Left forelimb (tissue), 1 donor: Measurements from ENCODE around the gene AP2A2.

Experiments
- DNase-seq: peaks from one replicate; pipeline ENCODE4 v3.0.0-alpha.2; 2018; ENCODE audit warnings: low spot score

The AP2A2 gene

GRCh38 chr11:1059759-1060158, 134.1 kb downstream of the AP2A2 start:
- DNase-seq = no peak

DNA sequence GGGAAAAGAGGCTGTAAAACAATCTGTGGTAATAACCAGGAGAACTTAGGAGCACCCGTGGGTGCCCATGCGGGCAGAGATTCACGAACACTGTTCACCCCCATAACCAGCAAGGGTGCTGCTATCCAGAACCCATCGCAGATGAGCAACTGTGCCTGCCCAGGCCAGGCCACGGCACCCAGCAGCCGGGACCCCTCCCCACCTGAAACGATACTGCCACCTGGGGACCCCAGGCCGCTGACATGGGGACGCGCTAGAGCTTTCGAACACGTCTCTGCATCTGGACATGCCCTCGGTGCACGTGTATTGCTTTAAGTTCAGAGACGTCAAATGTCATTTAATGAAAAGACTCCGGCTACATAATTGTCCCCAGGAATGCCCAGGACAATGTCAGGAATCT, 134.7 kb downstream of the AP2A2 start:
- no peak for DNase-seq

- DNase-seq = no peak
These were observed 135.4 kb downstream of the AP2A2 start for GRCh38 chr11:1060852-1061616.
